Keratinocyte (primary cell): ENCODE results near the gene TMEM132E.

Source experiments
- EZH2 ChIP-seq: IDR thresholded peaks from one replicate; pipeline ENCODE4 v1.6.1; 2012; ENCODE audit warnings: inconsistent platforms, mild to moderate bottlenecking, low read length, moderate library complexity
- TF ChIP-seq, protein P1 (sequence below), 3 experiments: IDR thresholded peaks in 1 of 3; conservative IDR thresholded peaks in 1 of 3; optimal IDR thresholded peaks in 1 of 3; 2 replicates in 2 of 3; 3 replicates in 1 of 3; pipeline versions ENCODE3 to v1.5.1; 2011; ENCODE audit warnings: low read length in 3 of 3, mild to moderate bottlenecking in 3 of 3, moderate library complexity in 2 of 3, control low read depth in 1 of 3, inconsistent platforms in 1 of 3; ENCODE audit not compliant: insufficient read depth in 2 of 3; ENCODE audit errors: extremely low read depth in 1 of 3

DNA sequence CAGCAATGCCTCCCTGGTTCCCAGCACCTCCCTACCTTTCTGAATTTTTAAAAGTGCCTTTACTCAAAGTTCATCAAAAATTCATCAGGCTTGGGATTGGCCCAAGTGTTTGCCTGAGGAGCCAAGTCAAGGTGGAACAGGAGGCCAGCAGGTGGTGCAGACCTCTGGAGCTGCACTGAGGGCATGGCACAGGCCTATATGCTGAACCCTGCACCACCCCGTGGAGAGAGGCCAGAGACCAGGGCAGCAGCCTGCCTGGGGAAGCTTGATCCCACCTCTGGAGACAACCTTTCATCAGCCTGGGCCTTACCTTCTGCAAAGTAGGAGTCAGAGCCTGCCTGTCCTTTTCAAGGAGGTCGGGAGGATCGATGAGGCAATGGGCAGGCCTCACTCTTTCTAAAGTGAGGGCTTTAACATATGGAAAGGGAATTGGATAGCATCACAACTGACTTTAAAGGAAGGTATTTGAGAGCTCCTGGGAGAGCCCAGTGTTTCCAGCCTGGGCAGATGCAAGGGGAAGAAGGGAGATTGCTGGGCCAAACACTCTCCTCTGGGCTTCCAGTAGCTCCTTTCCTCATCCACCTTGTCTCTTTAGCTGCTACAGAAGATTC is 31.8 kb upstream of the TMEM132E start:
- TF ChIP-seq, protein P1, sequence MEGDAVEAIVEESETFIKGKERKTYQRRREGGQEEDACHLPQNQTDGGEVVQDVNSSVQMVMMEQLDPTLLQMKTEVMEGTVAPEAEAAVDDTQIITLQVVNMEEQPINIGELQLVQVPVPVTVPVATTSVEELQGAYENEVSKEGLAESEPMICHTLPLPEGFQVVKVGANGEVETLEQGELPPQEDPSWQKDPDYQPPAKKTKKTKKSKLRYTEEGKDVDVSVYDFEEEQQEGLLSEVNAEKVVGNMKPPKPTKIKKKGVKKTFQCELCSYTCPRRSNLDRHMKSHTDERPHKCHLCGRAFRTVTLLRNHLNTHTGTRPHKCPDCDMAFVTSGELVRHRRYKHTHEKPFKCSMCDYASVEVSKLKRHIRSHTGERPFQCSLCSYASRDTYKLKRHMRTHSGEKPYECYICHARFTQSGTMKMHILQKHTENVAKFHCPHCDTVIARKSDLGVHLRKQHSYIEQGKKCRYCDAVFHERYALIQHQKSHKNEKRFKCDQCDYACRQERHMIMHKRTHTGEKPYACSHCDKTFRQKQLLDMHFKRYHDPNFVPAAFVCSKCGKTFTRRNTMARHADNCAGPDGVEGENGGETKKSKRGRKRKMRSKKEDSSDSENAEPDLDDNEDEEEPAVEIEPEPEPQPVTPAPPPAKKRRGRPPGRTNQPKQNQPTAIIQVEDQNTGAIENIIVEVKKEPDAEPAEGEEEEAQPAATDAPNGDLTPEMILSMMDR (optimal IDR thresholded peaks at IDR 0.05 in 1 of 3, IDR thresholded peaks at IDR 0.05 in 1 of 3, conservative IDR thresholded peaks at IDR 0.05 in 1 of 3; ENCODE audit: extremely low read depth in 1 of 3, insufficient read depth in 2 of 3, low read length in 3 of 3), result no peak
- TF ChIP-seq EZH2, result no peak
